Keratinocyte (primary cell): Measurements from ENCODE around the gene MGME1.

ENCODE experiments used
- CTCF ChIP-seq, 3 experiments: IDR thresholded peaks in 1 of 3; conservative IDR thresholded peaks in 1 of 3; optimal IDR thresholded peaks in 1 of 3; 2 replicates in 2 of 3; 3 replicates in 1 of 3; pipeline versions ENCODE3 to v1.5.1; 2011; ENCODE audit warnings: low read length in 3 of 3, mild to moderate bottlenecking in 3 of 3, moderate library complexity in 2 of 3, control low read depth in 1 of 3, inconsistent platforms in 1 of 3; ENCODE audit not compliant: insufficient read depth in 2 of 3; ENCODE audit errors: extremely low read depth in 1 of 3
- EZH2 ChIP-seq: IDR thresholded peaks from one replicate; pipeline ENCODE4 v1.6.1; 2012; ENCODE audit warnings: inconsistent platforms, mild to moderate bottlenecking, low read length, moderate library complexity

GRCh38 chr20:18016772-18017171 is 48.0 kb downstream of the MGME1 start:
- no peak for TF ChIP-seq CTCF (optimal IDR thresholded peaks at IDR 0.05 in 1 of 3, IDR thresholded peaks at IDR 0.05 in 1 of 3, conservative IDR thresholded peaks at IDR 0.05 in 1 of 3; ENCODE audit: extremely low read depth in 1 of 3, insufficient read depth in 2 of 3, low read length in 3 of 3)
- TF ChIP-seq EZH2, result no peak
